AG04450 (cell line): ENCODE data around the gene STK33. TPM values are rescaled to one million over a fixed set of nuclear protein-coding genes. Genes with fewer than 3 reads are reported as not detected.
A peak's percentile ranks its signal among the peaks of the same experiment; 100 is the strongest.

Source experiments
- CTCF ChIA-PET: fragments of 300-600, 350-600 bp; formaldehyde crosslinking; extraction: SDS; loops from one replicate; lab custom pipeline; 2022; ENCODE audit warnings: antibody characterized with exemption, inconsistent platforms; lab: Charles Lee
- POLR2A ChIA-PET: fragments of 350-600 bp; formaldehyde crosslinking; extraction: SDS; loops from one replicate; lab custom pipeline; 2021; ENCODE audit warnings: antibody characterized with exemption, inconsistent platforms; lab: Yijun Ruan, JAX
- DNase-seq: peaks from one replicate; pipeline ENCODE4 v3.0.0-alpha.2; 2011; ENCODE audit warnings: low read depth, low spot score
- H3K27ac ChIP-seq: one replicate; pipeline ENCODE4 v1.5.1; 2012; ENCODE audit warnings: low read depth, low read length, control low read depth
- H3K27me3 ChIP-seq: one replicate; pipeline ENCODE4 v1.6.0; 2012; ENCODE audit warnings: low read length; ENCODE audit not compliant: control insufficient read depth, insufficient read depth
- H3K4me3 ChIP-seq: 2 replicates; pipeline ENCODE4 v1.5.1; 2011; ENCODE audit warnings: mild to moderate bottlenecking, low read depth, low read length, control low read depth
- H3K9me3 ChIP-seq: 2 replicates; pipeline ENCODE4 v1.5.1; 2012; ENCODE audit warnings: low read length; ENCODE audit not compliant: control insufficient read depth, insufficient read depth
- polyA plus RNA-seq: library from polyadenylated mRNA; depleted of rRNA; stranded (reverse); fragments of >200 nt; gene quantifications from 2 replicates; pipeline ENCODE4 v1.2.3, GENCODE V29; 2011
- TF ChIP-seq, protein P1 (sequence below): IDR thresholded peaks from 2 replicates; pipeline ENCODE4 v1.5.1; 2011; ENCODE audit warnings: low read depth, low read length, control low read depth, inconsistent platforms

The STK33 gene
- polyA plus RNA-seq, 1 experiment, result 8.3 TPM

DNA sequence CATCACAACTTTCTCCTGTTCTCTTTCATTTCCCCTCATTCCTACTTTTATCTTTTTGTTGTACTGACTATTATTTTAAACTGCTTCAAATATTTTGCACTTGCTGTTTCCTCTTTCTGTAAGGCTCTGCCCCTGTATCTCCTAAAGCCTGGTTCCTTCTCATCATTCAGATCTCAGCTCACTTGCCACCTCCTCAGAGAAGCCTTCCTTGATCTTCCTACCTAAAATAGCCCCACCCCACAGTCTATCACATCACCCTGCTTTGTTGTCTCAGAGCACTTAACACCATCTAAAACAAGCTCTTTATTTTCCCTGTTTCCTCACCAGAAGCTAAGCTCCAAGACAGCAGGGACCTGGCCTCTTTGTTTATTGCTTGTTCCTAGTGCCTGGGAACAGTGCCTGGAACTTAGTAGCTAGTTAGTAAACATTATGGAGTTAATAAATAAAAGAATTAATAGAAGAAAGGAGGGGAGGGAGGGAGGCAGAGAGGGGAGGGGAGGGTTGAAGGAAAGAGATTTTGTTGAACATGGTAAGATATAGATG is 2.5 kb upstream of the STK33 start:
- no peak overlapping the region for H3K27ac ChIP-seq
- H3K27me3 ChIP-seq, result no peaks in the 10 kb centered on the region
- TF ChIP-seq, protein P1, sequence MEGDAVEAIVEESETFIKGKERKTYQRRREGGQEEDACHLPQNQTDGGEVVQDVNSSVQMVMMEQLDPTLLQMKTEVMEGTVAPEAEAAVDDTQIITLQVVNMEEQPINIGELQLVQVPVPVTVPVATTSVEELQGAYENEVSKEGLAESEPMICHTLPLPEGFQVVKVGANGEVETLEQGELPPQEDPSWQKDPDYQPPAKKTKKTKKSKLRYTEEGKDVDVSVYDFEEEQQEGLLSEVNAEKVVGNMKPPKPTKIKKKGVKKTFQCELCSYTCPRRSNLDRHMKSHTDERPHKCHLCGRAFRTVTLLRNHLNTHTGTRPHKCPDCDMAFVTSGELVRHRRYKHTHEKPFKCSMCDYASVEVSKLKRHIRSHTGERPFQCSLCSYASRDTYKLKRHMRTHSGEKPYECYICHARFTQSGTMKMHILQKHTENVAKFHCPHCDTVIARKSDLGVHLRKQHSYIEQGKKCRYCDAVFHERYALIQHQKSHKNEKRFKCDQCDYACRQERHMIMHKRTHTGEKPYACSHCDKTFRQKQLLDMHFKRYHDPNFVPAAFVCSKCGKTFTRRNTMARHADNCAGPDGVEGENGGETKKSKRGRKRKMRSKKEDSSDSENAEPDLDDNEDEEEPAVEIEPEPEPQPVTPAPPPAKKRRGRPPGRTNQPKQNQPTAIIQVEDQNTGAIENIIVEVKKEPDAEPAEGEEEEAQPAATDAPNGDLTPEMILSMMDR, result no peak
- H3K4me3 ChIP-seq, result no peak overlapping the region
- H3K9me3 ChIP-seq, result no peaks in the 10 kb centered on the region
- DNase-seq, result no peak
- ChIA-PET POLR2A (interaction anchor here (0.6 to 0.7 kb wide), 2 partner anchors 43 to 325 kb away, joined by 3 read pairs; no protein-coding TSS in a partner anchor), CTCF (interaction anchor here (0.6 kb wide), 1 partner anchor 230 kb away, joined by 4 read pairs; no protein-coding TSS in a partner anchor)

GRCh38 chr11:8593455-8593854 is 573 bp downstream of the STK33 start:
- POLR2A ChIA-PET, result interaction anchor here (1.2 kb wide), 1 partner anchor 11 kb away, joined by 3 read pairs; no protein-coding TSS in a partner anchor
- CTCF ChIA-PET, result interaction anchor here (1.5 kb wide), 1 partner anchor 330 kb away, joined by 3 read pairs; the partner anchor contains the start of gene LMO1
- TF ChIP-seq, protein P1, result no peak
- DNase-seq, result no peak
- H3K27me3 ChIP-seq, result no peaks in the 10 kb centered on the region
- peak overlapping the region; percentile 67 for H3K4me3 ChIP-seq
- no peak overlapping the region for H3K27ac ChIP-seq
- H3K9me3 ChIP-seq, result no peaks in the 10 kb centered on the region

DNA sequence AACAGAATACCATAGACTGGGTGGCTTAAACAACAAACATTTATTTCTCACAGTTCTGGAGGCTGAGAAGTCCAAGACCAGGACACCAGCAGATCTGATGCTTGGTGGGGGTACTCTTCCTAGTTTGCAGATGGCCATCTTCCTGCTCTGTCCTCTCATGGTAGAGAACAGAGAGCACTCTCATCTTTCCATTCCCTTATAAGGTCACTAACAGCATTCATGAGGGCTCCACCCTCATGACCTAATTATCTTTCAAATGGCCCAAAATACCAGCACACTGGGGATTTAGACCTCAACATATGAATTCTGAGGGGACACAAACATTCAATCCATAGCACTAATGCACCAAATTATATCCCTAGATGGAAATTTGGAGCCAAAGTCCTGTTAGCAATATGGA is 6.1 kb downstream of the STK33 start:
- no peaks in the 10 kb centered on the region for H3K27me3 ChIP-seq
- no peak overlapping the region for H3K27ac ChIP-seq
- no peak for DNase-seq
- H3K4me3 ChIP-seq, result no peak overlapping the region
- H3K9me3 ChIP-seq, result no peaks in the 10 kb centered on the region
- ChIA-PET CTCF (no interaction called here), POLR2A (no interaction called here)
- TF ChIP-seq, protein P1, result no peak

DNA sequence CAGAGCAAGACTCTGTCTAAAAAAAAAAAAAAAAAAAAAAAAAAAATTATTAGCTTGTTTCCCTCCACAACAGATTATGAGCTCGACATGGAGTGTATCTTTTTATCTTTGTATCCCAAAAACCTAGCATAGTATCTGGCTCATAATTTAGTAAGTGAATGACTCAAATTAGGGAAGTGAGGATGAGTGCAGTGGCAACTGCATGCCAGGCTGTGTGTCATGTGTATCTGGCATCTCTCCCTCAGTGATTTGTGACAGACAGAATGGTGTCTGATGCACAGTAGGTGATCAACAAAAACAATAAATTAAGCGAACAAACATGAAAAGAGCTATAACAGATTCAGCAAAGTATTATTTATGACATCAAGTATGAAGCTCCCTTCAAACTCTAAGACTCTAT is 7.2 kb downstream of the STK33 start:
- H3K27ac ChIP-seq, result no peak overlapping the region
- H3K27me3 ChIP-seq, result no peaks in the 10 kb centered on the region
- H3K4me3 ChIP-seq, result no peak overlapping the region
- TF ChIP-seq, protein P1, result no peak
- no peaks in the 10 kb centered on the region for H3K9me3 ChIP-seq
- POLR2A ChIA-PET, result no interaction called here
- CTCF ChIA-PET, result interaction anchor here (1.2 kb wide), 1 partner anchor 20 kb away, joined by 3 read pairs; no protein-coding TSS in a partner anchor
- no peak for DNase-seq

- no peaks in the 10 kb centered on the region for H3K9me3 ChIP-seq
- no peaks in the 10 kb centered on the region for H3K27me3 ChIP-seq
- DNase-seq, result no peak
- H3K27ac ChIP-seq, result no peak overlapping the region
- TF ChIP-seq, protein P1, result no peak
- ChIA-PET POLR2A (no interaction called here), CTCF (no interaction called here)
- no peak overlapping the region for H3K4me3 ChIP-seq
Measured at GRCh38 chr11:8586184-8586583, 7.8 kb downstream of the STK33 start.
